SW480 (cell line): ENCODE results near the gene HLA-F.

ENCODE experiments used
- DNase-seq: peaks from one replicate; pipeline ENCODE4 v3.0.0-alpha.2; 2016; ENCODE audit warnings: low spot score

The HLA-F gene

DNA sequence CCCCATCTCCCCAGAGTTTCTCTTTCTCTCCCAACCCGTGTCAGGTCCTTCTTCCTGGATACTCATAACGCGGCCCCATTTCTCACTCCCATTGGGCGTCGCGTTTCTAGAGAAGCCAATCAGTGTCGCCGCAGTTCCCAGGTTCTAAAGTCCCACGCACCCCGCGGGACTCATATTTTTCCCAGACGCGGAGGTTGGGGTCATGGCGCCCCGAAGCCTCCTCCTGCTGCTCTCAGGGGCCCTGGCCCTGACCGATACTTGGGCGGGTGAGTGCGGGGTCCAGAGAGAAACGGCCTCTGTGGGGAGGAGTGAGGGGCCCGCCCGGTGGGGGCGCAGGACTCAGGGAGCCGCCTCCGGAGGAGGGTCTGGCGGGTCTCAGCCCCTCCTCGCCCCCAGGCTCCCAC, at the start of gene HLA-F:
HLA-F (plus strand) TSS at position 173 of the 404 bp plus-strand sequence; CDS start at position 203, 30 bp downstream.
- peak; percentile 78 for DNase-seq

- no peak for DNase-seq
Measured at GRCh38 chr6:29674008-29674407, 49.2 kb upstream of the HLA-F start.

DNA sequence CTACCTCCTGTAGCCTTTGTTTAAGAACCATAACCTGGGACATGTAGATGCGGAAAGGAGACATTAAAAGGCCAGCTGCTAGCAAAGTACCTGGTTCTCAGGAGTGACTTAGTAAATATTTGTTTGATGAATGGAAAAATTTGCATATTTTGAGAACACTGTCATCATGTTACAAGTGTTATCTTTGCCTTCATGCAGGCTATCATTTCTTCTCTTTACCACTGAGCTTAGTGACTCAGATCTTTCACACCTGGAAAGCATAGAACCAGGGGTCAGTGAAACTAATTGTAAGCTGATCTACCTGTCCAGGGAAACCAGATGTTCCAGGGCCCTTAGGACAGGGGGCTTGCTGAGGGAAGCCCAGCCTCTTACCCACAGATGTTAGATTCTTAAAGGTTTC, 47.7 kb upstream of the HLA-F start:
- DNase-seq, result no peak

GRCh38 chr6:29676981-29677601, 46.1 kb upstream of the HLA-F start:
- peak; percentile 11 for DNase-seq

DNA sequence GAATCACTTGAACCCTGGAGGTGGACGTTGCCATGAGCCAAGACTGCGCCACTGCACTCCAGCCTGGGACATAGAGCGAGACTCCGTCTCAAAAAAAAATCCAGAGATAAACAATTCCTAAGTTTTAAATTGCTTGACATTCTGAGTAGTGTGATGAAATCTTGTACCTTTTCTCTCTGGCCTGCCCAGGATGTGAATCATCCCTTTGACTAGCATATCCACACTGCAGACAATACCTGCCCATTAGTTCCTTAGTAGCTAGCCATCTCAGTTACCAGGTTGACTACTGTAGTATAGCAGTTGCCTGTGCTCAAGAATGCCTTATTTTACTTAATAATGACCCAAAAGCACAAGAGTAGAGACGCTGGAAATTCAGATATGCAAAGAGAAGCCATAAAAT, 45.1 kb upstream of the HLA-F start:
- peak; percentile 14 for DNase-seq

- DNase-seq, result no peak
Measured at GRCh38 chr6:29679962-29680361, 43.3 kb upstream of the HLA-F start.

GRCh38 chr6:29680416-29680815, 42.8 kb upstream of the HLA-F start:
- DNase-seq, result no peak

- no peak for DNase-seq
Measured at GRCh38 chr6:29680904-29681303, 42.3 kb upstream of the HLA-F start, which contains the start of gene ZFP57. TSS of gene ZFP57 (minus strand) at chr6:29681152. CDS start at chr6:29677003, 4,149 bp downstream.

GRCh38 chr6:29681811-29682210, 41.4 kb upstream of the HLA-F start:
- no peak for DNase-seq

GRCh38 chr6:29685718-29686326, 37.4 kb upstream of the HLA-F start:
- DNase-seq, result no peak

GRCh38 chr6:29694637-29695036, 28.6 kb upstream of the HLA-F start:
- no peak for DNase-seq

- DNase-seq, result no peak
Measured at GRCh38 chr6:29696147-29697125, 26.8 kb upstream of the HLA-F start.

GRCh38 chr6:29702519-29703103, 20.6 kb upstream of the HLA-F start:
- DNase-seq, result peak; percentile 18

DNA sequence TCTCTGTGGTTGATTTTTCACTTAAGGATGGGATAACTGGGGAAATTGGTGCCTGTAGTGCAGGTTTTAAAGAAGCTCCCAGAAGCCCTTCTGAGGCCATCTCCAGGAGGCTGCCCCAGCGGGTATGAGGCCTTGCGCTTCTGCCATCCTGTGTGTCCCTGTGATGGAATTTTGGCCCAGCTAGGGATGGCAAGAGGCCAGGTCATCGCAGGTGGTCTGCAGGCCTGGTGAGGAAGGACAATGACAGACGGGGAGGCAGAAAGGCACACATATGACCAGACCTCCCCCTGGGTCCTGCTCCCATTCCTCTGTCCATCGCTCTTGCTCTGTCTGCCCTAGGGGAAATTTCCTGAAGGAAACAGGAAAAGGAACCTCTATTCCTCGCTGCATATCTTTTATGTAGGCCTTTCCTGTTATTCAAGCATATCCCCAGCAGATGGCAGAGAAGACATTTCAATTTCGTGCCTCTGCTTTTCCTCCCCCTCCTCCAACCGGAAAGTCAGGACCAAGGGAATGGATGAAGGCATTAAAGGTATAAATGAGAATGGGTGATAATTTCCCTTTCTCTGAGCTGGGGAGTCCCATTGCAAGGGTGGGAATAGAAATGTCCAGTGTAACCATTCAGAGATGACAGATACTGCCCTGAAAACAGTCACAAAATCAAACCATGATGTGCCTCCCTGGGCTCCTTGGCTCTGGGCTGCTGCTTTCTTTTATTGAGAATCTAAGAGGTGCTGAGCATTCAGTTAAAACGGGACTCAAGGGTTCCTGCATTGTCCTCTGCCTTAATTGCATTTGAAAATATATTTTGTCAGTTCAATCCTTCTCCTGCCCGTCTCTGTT, 17.6 kb upstream of the HLA-F start:
- peak; percentile 42 for DNase-seq

GRCh38 chr6:29708432-29709179, 14.6 kb upstream of the HLA-F start:
- DNase-seq, result no peak

DNA sequence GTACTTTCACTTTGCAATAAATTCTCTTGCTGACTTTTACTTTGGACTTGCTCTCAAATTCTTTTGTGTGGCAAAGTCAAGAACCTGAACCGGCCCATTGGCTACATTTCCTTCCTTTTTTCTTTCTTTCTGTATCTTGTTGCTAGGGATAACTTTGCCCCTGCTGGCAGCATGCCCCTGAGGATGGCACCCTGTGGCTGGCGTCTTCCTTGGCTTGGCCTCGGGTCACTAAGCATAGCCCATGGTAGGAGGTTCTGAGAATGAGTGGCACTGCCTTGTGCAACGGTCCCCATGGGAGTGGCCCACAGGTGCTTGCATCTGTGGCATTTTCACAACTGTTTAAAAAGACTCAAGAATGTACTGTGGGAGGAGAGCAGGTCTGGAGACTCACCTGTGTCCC, 14.0 kb upstream of the HLA-F start:
- DNase-seq, result no peak

- DNase-seq, result no peak
Measured at GRCh38 chr6:29710281-29710941, 12.8 kb upstream of the HLA-F start.

DNA sequence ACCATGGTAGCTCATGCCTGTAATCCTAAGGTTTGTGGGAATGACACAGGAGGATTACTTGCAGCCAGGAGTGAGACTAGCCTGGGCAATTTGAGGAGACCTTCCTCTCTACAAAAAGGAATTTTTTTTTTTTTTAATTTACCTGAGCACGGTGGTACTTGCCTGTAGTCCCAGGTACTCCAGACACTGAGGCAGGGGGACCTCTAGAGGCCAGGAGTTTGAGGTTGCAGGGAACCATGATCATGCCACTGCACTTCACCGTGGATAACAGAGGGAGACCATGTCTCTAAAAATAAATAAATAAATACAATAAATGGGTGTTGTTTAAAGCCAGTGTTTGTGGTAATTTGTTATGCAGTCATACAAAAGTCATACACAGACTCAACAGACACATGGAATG, 2.4 kb upstream of the HLA-F start:
- DNase-seq, result peak; percentile 24

DNA sequence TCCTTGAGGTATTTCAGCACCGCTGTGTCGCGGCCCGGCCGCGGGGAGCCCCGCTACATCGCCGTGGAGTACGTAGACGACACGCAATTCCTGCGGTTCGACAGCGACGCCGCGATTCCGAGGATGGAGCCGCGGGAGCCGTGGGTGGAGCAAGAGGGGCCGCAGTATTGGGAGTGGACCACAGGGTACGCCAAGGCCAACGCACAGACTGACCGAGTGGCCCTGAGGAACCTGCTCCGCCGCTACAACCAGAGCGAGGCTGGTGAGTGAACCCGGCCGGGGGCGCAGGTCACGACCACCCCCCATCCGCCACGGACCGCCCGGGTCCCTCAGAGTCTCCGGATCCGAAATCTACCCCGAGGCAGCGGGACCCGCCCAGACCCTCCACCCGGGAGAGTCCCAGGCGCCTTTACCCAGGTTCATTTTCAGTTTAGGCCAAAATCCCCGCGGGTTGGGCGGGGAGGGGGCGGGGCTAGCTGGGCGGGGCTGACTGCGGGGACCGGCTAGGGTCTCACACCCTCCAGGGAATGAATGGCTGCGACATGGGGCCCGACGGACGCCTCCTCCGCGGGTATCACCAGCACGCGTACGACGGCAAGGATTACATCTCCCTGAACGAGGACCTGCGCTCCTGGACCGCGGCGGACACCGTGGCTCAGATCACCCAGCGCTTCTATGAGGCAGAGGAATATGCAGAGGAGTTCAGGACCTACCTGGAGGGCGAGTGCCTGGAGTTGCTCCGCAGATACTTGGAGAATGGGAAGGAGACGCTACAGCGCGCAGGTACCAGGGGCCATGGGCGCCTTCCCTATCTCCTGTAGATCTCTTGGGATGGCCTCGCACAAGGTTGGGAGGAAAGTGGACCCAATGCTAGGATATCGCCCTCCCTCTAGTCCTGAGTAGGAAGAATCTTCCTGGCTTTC, 693 bp downstream of the HLA-F start:
- no peak for DNase-seq
